ENCODE data around the gene ZBTB40. TPM values are rescaled to one million over a fixed set of nuclear protein-coding genes. Genes with fewer than 3 reads are reported as not detected.

The ZBTB40 gene
- total and polyA plus RNA-seq, 2 of the 13 experiments (the other 11 are each of a cell fraction or from before 2014, with no cell fraction given): 8.8 to 16.5 TPM

GRCh38 chr1:22411589-22411988, 40.1 kb upstream of the ZBTB40 start:
- Histone ChIP-seq H3K9me3 (ENCODE audit: low read length) (no peaks in the 10 kb centered on the region), H3K4me1 (ENCODE audit: insufficient read depth, low read length) (peaks cover 39% of the 10 kb centered on the region), H3K36me3 (replicated peaks in 1 of 2; ENCODE audit: control insufficient read depth in 1 of 2, insufficient read depth in 2 of 2, low read length in 2 of 2) (no peaks in the 10 kb centered on the region), H2AFZ (ENCODE audit: low read length) (no peak overlapping the region), H3K4me2 (ENCODE audit: low read depth, low read length) (no peak overlapping the region), H3K79me2 (ENCODE audit: insufficient read depth, low read length) (no peaks in the 10 kb centered on the region), H3K27ac (ENCODE audit: extremely low read length, insufficient read depth, low read length) (no peak overlapping the region), H3K27me3 (ENCODE audit: control insufficient read depth in 1 of 2, insufficient read depth in 2 of 2, low read length in 2 of 2) (peaks cover 3 to 68% of the 10 kb centered on the region in 2 experiments), H3K4me3 (replicated peaks in 1 of 3; ENCODE audit: insufficient read depth in 1 of 3, low read depth in 2 of 3, low read length in 3 of 3) (no peak overlapping the region), H3K9ac (ENCODE audit: insufficient read depth, low read depth, low read length) (no peak overlapping the region), H4K20me1 (ENCODE audit: insufficient read depth, low read length) (peaks cover 24% of the 10 kb centered on the region)
- in situ Hi-C loops (cut with HindIII; ENCODE audit: extremely low pct_ligation_motif_present, low pct_unique_long_range_greater_than_20kb): no loop called here
- FAIRE-seq: no peak
- intact Hi-C loops (cut with micrococcal nuclease; ENCODE audit: unreplicated experiment): loop anchor here (10.0 kb wide), 1 partner anchor 197 kb away; no protein-coding TSS in a partner anchor
- TF ChIP-seq POLR2A (IDR thresholded peaks at IDR 0.05; ENCODE audit: insufficient read depth in 1 of 2, low read depth in 2 of 2, low read length in 2 of 2) (no peak), ZNF607 (CRISPR knock-in tag; IDR thresholded peaks at IDR 0.05; ENCODE audit: borderline replicate concordance) (no peak), ZNF234 (CRISPR knock-in tag; conservative IDR thresholded peaks at IDR 0.05) (no peak), ZNF816 (CRISPR knock-in tag; IDR thresholded peaks at IDR 0.05; ENCODE audit: borderline replicate concordance) (no peak), NAIF1 (CRISPR knock-in tag; IDR thresholded peaks at IDR 0.05; ENCODE audit: borderline replicate concordance) (no peak), GFI1 (CRISPR knock-in tag; IDR thresholded peaks at IDR 0.05; ENCODE audit: borderline replicate concordance) (no peak), ZNF350 (CRISPR knock-in tag; IDR thresholded peaks at IDR 0.05; ENCODE audit: borderline replicate concordance, low read depth) (no peak), PCBP1 (IDR thresholded peaks at IDR 0.05; ENCODE audit: borderline replicate concordance, low read depth, low read length) (no peak), HHEX (CRISPR knock-in tag; IDR thresholded peaks at IDR 0.05) (no peak), PLSCR1 (CRISPR knock-in tag; IDR thresholded peaks at IDR 0.05; ENCODE audit: borderline replicate concordance) (no peak), ZNF670 (CRISPR knock-in tag; IDR thresholded peaks at IDR 0.05; ENCODE audit: borderline replicate concordance) (no peak), YEATS4 (CRISPR knock-in tag; IDR thresholded peaks at IDR 0.05; ENCODE audit: borderline replicate concordance) (no peak), ARID5B (CRISPR knock-in tag; IDR thresholded peaks at IDR 0.05) (no peak)
- CTCF ChIA-PET (ENCODE audit: low intra/inter-chr PET ratio, low total read pairs): no interaction called here
- POLR2A ChIA-PET: no interaction called here
- DNase-seq (ENCODE audit: low spot score): no peak
- BruUV-seq (replicated peaks): no TSS peak
- ATAC-seq: no peak
- 56% methylated on average over 1 of the region's 1 CpG for WGBS (ENCODE audit: low lambda C conversion rate)

Data from HepG2 (cell line).